Stimulated activated CD4-positive, alpha-beta T cell treated with anti-CD3 and anti-CD28 coated beads, Interleukin-12 subunit alpha, Interleukin-12 subunit beta, amount 100 ng/mL, for 48 hours (primary cell): ENCODE measurements around the gene BIRC5.
"Not testable (repeated sequence)": the region's sequence is repeated elsewhere in the genome, so short reads cannot be mapped to it uniquely, and the experiment has no call there.

Experiments used
- DNase-seq, 3 donors: peaks; one replicate each; pipeline ENCODE4 v3.0.0-alpha.2; 2020; ENCODE audit warnings: low read depth in 2 of 3, low spot score in 1 of 3

BIRC5 gene

GRCh38 chr17:78238823-78239488 lies 24.9 kb downstream of the BIRC5 start:
- DNase-seq = no peak

GRCh38 chr17:78239489-78239931 lies 25.5 kb downstream of the BIRC5 start:
- DNase-seq = no peak

GRCh38 chr17:78240012-78240655 lies 26.1 kb downstream of the BIRC5 start:
- DNase-seq = no peak

GRCh38 chr17:78240839-78241238 lies 26.8 kb downstream of the BIRC5 start:
- DNase-seq = no peak

GRCh38 chr17:78241277-78242023 lies 27.4 kb downstream of the BIRC5 start:
- DNase-seq = no peak

GRCh38 chr17:78242024-78242742 lies 28.1 kb downstream of the BIRC5 start:
- no peak for DNase-seq

- no peak for DNase-seq
Measured at GRCh38 chr17:78247304-78247703, 33.3 kb downstream of the BIRC5 start.

- no peak for DNase-seq
Measured at GRCh38 chr17:78248051-78248914, 34.2 kb downstream of the BIRC5 start.

GRCh38 chr17:78249074-78249817 lies 35.2 kb downstream of the BIRC5 start:
- DNase-seq = no peak

GRCh38 chr17:78249818-78250806 lies 36.1 kb downstream of the BIRC5 start:
- no peak for DNase-seq

- peak; percentile 81 to 86 (median 82) for DNase-seq
Measured at GRCh38 chr17:78250891-78251772, 37.1 kb downstream of the BIRC5 start.

- DNase-seq = no peak
Measured at GRCh38 chr17:78251773-78252103, 37.7 kb downstream of the BIRC5 start.

- no peak for DNase-seq
Measured at GRCh38 chr17:78252111-78252634, 38.1 kb downstream of the BIRC5 start.

- DNase-seq = no peak
Measured at GRCh38 chr17:78252701-78253635, 38.9 kb downstream of the BIRC5 start.

GRCh38 chr17:78253636-78253945 lies 39.5 kb downstream of the BIRC5 start:
- DNase-seq = not testable (repeated sequence)

GRCh38 chr17:78253946-78254672 lies 40.1 kb downstream of the BIRC5 start:
- peak; percentile 67 to 79 (median 68) for DNase-seq
